Body of pancreas (tissue), 4 donors: ENCODE results near the gene KLHL6. TPM values are rescaled to one million over a fixed set of nuclear protein-coding genes. Genes with fewer than 3 reads are reported as not detected.

Experiments
- ATAC-seq: fragments of 150-250 bp; one replicate; pipeline ENCODE4 v1.9.1; 2016
- DNase-seq, 4 donors: peaks; one replicate each; pipeline ENCODE4 v3.0.0-alpha.2; 2019
- H3K27ac ChIP-seq, 4 donors: fragments of 200-600 bp; sonication (generic); 1 replicate in 3 of 4; 2 replicates in 1 of 4; pipeline versions ENCODE4 v1.5.1 to v1.6.1; 2016 to 2019; ENCODE audit warnings: mild to moderate bottlenecking in 1 of 4, mixed read lengths in 1 of 4, moderate library complexity in 1 of 4
- H3K27me3 ChIP-seq, 2 donors: fragments of 200-600 bp; sonication (generic); one replicate each; pipeline ENCODE4 v1.6.0; 2016; ENCODE audit warnings: mild to moderate bottlenecking in 1 of 2
- H3K36me3 ChIP-seq, 2 donors: fragments of 200-600 bp; sonication (generic); replicated peaks in 1 of 2; 2 replicates each; pipeline ENCODE4 v1.5.1; 2016; ENCODE audit warnings: low read depth in 2 of 2; ENCODE audit not compliant: insufficient read depth in 1 of 2
- H3K4me1 ChIP-seq: fragments of 200-600 bp; sonication (generic); one replicate; pipeline ENCODE4 v1.6.0; 2016
- H3K4me3 ChIP-seq, 2 donors: fragments of 200-600 bp; sonication (generic); 1 replicate in 1 of 2; 2 replicates in 1 of 2; pipeline ENCODE4 v1.5.1; 2016 to 2019
- H3K9me3 ChIP-seq, 3 donors: fragments of 200-600 bp; sonication (generic); 1 replicate in 2 of 3; 2 replicates in 1 of 3; pipeline ENCODE4 v1.5.1; 2016
- POLR2A ChIP-seq, 3 donors: fragments of 450-650 bp; IDR thresholded peaks; one replicate each; pipeline ENCODE4 v1.6.1; 2016; ENCODE audit warnings: antibody characterized with exemption in 3 of 3, mild to moderate bottlenecking in 2 of 3
- WGBS, 2 donors: methylation state at CpG; one replicate each; pipeline ENCODE4 v1.1.5; 2017; 5-methylcytosine and 5-hydroxymethylcytosine counted together
- intact Hi-C: fragments of 100-400 bp; cut with DNase I; formaldehyde crosslinking; loops from one replicate; pipeline ENCODE4 v1.15.1; 2023
- total RNA-seq, 2 donors: library from RNA; depleted of rRNA; stranded (reverse); fragments of >200 nt; gene quantifications; one replicate each; pipeline ENCODE4 v1.1.0, GENCODE V29; 2016
- TF ChIP-seq, protein P1 (sequence below), 7 experiments: fragments of 450-650 bp in 4 of 7; fragments of 200-600 bp in 3 of 7; sonication (generic) in 3 of 7; IDR thresholded peaks; one replicate each; pipeline ENCODE4 v1.5.1; 2016 to 2019; ENCODE audit warnings: antibody characterized with exemption in 7 of 7

The KLHL6 gene
- total RNA-seq, 2 donors from 2014 or later, result 1.6 TPM

- intact Hi-C loops, result no loop called here
- Histone ChIP-seq H3K27me3 (no peaks in the 10 kb centered on the region), H3K9me3 (no peaks in the 10 kb centered on the region), H3K4me1 (no peaks in the 10 kb centered on the region), H3K27ac (no peak overlapping the region), H3K36me3 (no peaks in the 10 kb centered on the region), H3K4me3 (no peak overlapping the region)
- DNase-seq (no peak), ATAC-seq (no peak)
- 79 to 80% methylated on average over 5 of the region's 5 CpGs for WGBS, 2 donors
- no peak for TF ChIP-seq POLR2A (IDR thresholded peaks at IDR 0.05)
- TF ChIP-seq, protein P1, sequence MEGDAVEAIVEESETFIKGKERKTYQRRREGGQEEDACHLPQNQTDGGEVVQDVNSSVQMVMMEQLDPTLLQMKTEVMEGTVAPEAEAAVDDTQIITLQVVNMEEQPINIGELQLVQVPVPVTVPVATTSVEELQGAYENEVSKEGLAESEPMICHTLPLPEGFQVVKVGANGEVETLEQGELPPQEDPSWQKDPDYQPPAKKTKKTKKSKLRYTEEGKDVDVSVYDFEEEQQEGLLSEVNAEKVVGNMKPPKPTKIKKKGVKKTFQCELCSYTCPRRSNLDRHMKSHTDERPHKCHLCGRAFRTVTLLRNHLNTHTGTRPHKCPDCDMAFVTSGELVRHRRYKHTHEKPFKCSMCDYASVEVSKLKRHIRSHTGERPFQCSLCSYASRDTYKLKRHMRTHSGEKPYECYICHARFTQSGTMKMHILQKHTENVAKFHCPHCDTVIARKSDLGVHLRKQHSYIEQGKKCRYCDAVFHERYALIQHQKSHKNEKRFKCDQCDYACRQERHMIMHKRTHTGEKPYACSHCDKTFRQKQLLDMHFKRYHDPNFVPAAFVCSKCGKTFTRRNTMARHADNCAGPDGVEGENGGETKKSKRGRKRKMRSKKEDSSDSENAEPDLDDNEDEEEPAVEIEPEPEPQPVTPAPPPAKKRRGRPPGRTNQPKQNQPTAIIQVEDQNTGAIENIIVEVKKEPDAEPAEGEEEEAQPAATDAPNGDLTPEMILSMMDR (IDR thresholded peaks at IDR 0.05), result no peak
Measured at GRCh38 chr3:183556722-183557121, 1.2 kb upstream of the KLHL6 start.

GRCh38 chr3:183554377-183554776 lies 1.1 kb downstream of the KLHL6 start:
- WGBS, 2 donors, result 76 to 83% methylated on average over 1 of the region's 1 CpG
- no peaks in the 10 kb centered on the region for H3K27me3 ChIP-seq
- no peak for ATAC-seq
- TF ChIP-seq, protein P1 (IDR thresholded peaks at IDR 0.05), result no peak
- TF ChIP-seq POLR2A (IDR thresholded peaks at IDR 0.05), result no peak
- no peaks in the 10 kb centered on the region for H3K36me3 ChIP-seq
- DNase-seq, result peak in 1 of 4 donors; percentile 16
- intact Hi-C loops, result no loop called here
- no peaks in the 10 kb centered on the region for H3K9me3 ChIP-seq
- H3K4me3 ChIP-seq, result no peak overlapping the region
- peak overlapping the region in 1 of 4 donors; percentile 56 for H3K27ac ChIP-seq
- no peaks in the 10 kb centered on the region for H3K4me1 ChIP-seq

DNA sequence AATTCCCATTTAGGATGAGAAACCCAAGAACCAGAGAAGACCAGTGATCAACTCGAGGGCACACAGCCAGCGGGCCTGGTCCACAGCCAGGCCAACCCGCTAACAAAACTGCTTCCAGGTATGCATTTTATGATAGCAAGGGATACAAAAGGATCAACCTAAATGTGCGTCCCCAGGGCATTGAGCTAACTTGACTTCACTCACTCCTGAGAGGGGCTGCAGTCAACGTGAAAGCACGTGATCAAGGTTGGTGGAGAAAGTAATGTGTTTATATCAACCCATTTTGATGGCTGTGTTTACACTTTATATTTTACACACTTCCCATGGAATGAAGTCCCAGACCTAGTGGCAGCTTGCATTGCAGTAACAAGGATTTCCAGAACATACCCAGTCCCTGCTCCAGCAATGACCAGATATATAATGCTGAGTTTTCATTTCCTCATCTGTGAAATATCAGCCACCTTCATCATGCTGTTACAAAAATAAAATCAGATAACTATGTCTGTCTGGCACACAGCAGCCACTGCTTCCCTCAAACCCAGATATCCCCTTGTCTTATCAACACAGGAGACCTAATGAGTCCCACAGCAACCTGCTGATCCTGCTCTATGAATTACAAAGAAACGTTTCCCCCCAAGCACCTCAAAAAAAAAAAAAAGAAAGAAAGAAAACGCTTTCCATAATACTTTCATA lies 2.0 kb downstream of the KLHL6 start:
- DNase-seq (no peak), ATAC-seq (no peak)
- no peak overlapping the region for H3K4me3 ChIP-seq
- no peaks in the 10 kb centered on the region for H3K9me3 ChIP-seq
- no peaks in the 10 kb centered on the region for H3K36me3 ChIP-seq
- no peak overlapping the region for H3K27ac ChIP-seq
- intact Hi-C loops, result no loop called here
- peaks cover under 1% of the 10 kb centered on the region for H3K4me1 ChIP-seq
- TF ChIP-seq POLR2A (IDR thresholded peaks at IDR 0.05), result no peak
- TF ChIP-seq, protein P1 (IDR thresholded peaks at IDR 0.05), result no peak
- WGBS, 2 donors, result 37 to 64% methylated on average over 8 of the region's 8 CpGs
- no peaks in the 10 kb centered on the region for H3K27me3 ChIP-seq

DNA sequence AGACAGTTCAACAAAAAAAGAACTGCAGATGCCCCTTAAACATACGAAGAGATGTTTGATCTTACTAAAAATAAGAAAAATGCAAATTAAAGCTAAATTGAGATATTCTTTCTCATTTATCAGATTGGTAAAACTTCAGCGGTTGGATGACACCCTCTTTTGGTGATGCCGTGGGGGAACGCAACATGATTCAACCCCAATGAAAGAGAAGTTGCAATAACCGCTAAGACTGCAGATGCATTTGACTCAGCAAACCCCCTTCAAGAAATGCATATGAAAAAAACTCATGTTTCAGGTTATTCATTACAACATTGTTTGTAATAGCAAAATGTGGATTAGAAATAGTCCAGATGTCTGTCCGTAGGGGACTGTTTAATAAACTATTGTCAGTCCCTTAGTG lies 3.6 kb downstream of the KLHL6 start:
- intact Hi-C loops, result no loop called here
- Histone ChIP-seq H3K4me1 (peaks cover 9% of the 10 kb centered on the region), H3K27me3 (no peaks in the 10 kb centered on the region), H3K9me3 (no peaks in the 10 kb centered on the region), H3K36me3 (no peaks in the 10 kb centered on the region), H3K27ac (no peak overlapping the region), H3K4me3 (no peak overlapping the region)
- ATAC-seq, result no peak
- no peak for DNase-seq
- TF ChIP-seq POLR2A (IDR thresholded peaks at IDR 0.05), result no peak
- TF ChIP-seq, protein P1 (IDR thresholded peaks at IDR 0.05), result no peak
- WGBS, 2 donors, result 86 to 87% methylated on average over 6 of the region's 6 CpGs

- intact Hi-C loops, result no loop called here
- 0 to 6% methylated on average over 2 of the region's 2 CpGs for WGBS, 2 donors
- DNase-seq (peak in 3 of 4 donors; percentile 16 to 29 (median 18)), ATAC-seq (no peak)
- no peak overlapping the region for H3K27ac ChIP-seq
- H3K4me3 ChIP-seq, result no peak overlapping the region
- TF ChIP-seq, protein P1 (IDR thresholded peaks at IDR 0.05), result no peak
- TF ChIP-seq POLR2A (IDR thresholded peaks at IDR 0.05), result no peak
- H3K9me3 ChIP-seq, result no peaks in the 10 kb centered on the region
- H3K4me1 ChIP-seq, result peaks cover 9% of the 10 kb centered on the region
- no peaks in the 10 kb centered on the region for H3K27me3 ChIP-seq
- no peaks in the 10 kb centered on the region for H3K36me3 ChIP-seq
Measured at GRCh38 chr3:183548262-183548769, 7.2 kb downstream of the KLHL6 start.
